K562 (cell line): ENCODE data around the gene RNF217. TPM values are rescaled to one million over a fixed set of nuclear protein-coding genes. Genes with fewer than 3 reads are reported as not detected.

Source experiments
- ATAC-seq: fragments of 200-7000 bp; cut with Tn5 transposase; 3 replicates; pipeline ENCODE4 v1.9.1; 2020; ENCODE audit warnings: moderate library complexity
- BruUV-seq: library from RNA; stranded (reverse); fragments of 400-500 nt; replicated peaks from 2 replicates; lab custom pipeline; 2021; lab: Mats Ljungman, UMichigan
- CTCF ChIA-PET: fragments of 300-600 bp; formaldehyde crosslinking; extraction: SDS; loops from one replicate; lab custom pipeline; 2021; ENCODE audit warnings: low intra/inter-chr PET ratio; lab: Yijun Ruan, JAX
- POLR2A ChIA-PET: fragments of 300-600, 350-650 bp; sonication (Branson Sonifier 250); formaldehyde crosslinking; extraction: SDS; loops from one replicate; lab custom pipeline; 2021; ENCODE audit warnings: antibody characterized with exemption, inconsistent platforms; lab: Yijun Ruan, JAX
- DNase-seq, 4 experiments: peaks; one replicate each; pipeline versions ENCODE4 v3.0.0 to v3.0.0-alpha.2; 2011 to 2018; ENCODE audit warnings: low spot score in 3 of 4, mixed read lengths in 3 of 4; ENCODE audit errors: extremely low read depth in 1 of 4
- FAIRE-seq: peaks from 2 replicates; lab custom pipeline; 2011; peaks lifted over from hg19 to GRCh38; lab: Jason Lieb, UNC
- H2AFZ ChIP-seq: 2 replicates; pipeline ENCODE4 v1.6.0; 2011; ENCODE audit warnings: low read depth, low read length, control low read depth, inconsistent platforms
- H3K27ac ChIP-seq: fragments of 200-600 bp; 3 replicates; pipeline ENCODE4 v1.8.0; 2011; ENCODE audit warnings: low read depth, mild to moderate bottlenecking, control low read depth, inconsistent platforms, low read length, moderate library complexity, mixed read lengths; ENCODE audit errors: extremely low read depth
- H3K27me3 ChIP-seq, 2 experiments: fragments of 300-600 bp in 1 of 2; 2 replicates in 1 of 2; 3 replicates in 1 of 2; pipeline versions ENCODE4 v1.6.0 to v1.8.0; 2011; ENCODE audit warnings: inconsistent platforms in 2 of 2, low read length in 2 of 2, mild to moderate bottlenecking in 1 of 2, mixed read lengths in 1 of 2, moderate library complexity in 1 of 2; ENCODE audit not compliant: control insufficient read depth in 2 of 2, insufficient read depth in 2 of 2
- H3K36me3 ChIP-seq: fragments of 300-600 bp; 3 replicates; pipeline ENCODE4 v1.8.0; 2011; ENCODE audit warnings: mild to moderate bottlenecking, low read length, inconsistent platforms; ENCODE audit not compliant: control insufficient read depth, insufficient read depth
- H3K4me1 ChIP-seq, 2 experiments: fragments of 200-600 bp in 1 of 2; replicated peaks in 1 of 2; 2 replicates in 1 of 2; 3 replicates in 1 of 2; pipeline versions ENCODE4 v1.5.1 to v1.8.0; 2011; ENCODE audit warnings: inconsistent platforms in 2 of 2, low read length in 2 of 2, mild to moderate bottlenecking in 1 of 2, mixed read lengths in 1 of 2, moderate library complexity in 1 of 2; ENCODE audit not compliant: control insufficient read depth in 2 of 2, insufficient read depth in 2 of 2
- H3K4me2 ChIP-seq: 2 replicates; pipeline ENCODE4 v1.6.1; 2011; ENCODE audit warnings: low read length, control low read depth, inconsistent platforms, mixed read lengths; ENCODE audit not compliant: insufficient read depth
- H3K4me3 ChIP-seq: fragments of 200-600 bp; sonication (generic), shearing (Covaris generic); 2 replicates; pipeline ENCODE4 v1.5.1; 2016; ENCODE audit warnings: control low read depth, inconsistent platforms
- H3K79me2 ChIP-seq: fragments of 200-600 bp; 3 replicates; pipeline ENCODE4 v1.8.0; 2011; ENCODE audit warnings: low read length, inconsistent platforms; ENCODE audit not compliant: control insufficient read depth, insufficient read depth
- H3K9ac ChIP-seq, 2 experiments: 2 replicates each; pipeline versions ENCODE4 v1.6.0 to v1.6.1; 2011; ENCODE audit warnings: low read depth in 2 of 2, low read length in 2 of 2, control low read depth in 1 of 2, inconsistent platforms in 1 of 2, mild to moderate bottlenecking in 1 of 2, mixed read lengths in 1 of 2; ENCODE audit not compliant: insufficient read depth in 1 of 2
- H3K9me1 ChIP-seq: one replicate; pipeline ENCODE4 v1.6.0; 2011; ENCODE audit warnings: inconsistent platforms, mild to moderate bottlenecking, low read length, moderate library complexity; ENCODE audit not compliant: control insufficient read depth, insufficient read depth
- H3K9me3 ChIP-seq: replicated peaks from 2 replicates; pipeline ENCODE4 v1.5.1; 2011; ENCODE audit warnings: low read depth, low read length, inconsistent platforms; ENCODE audit not compliant: control insufficient read depth, insufficient read depth
- H4K20me1 ChIP-seq: replicated peaks from 2 replicates; pipeline ENCODE4 v1.6.1; 2011; ENCODE audit warnings: low read length, inconsistent platforms, mixed read lengths; ENCODE audit not compliant: control insufficient read depth, insufficient read depth
- C11orf30 ChIP-seq: fragments of 450-650 bp; IDR thresholded peaks from 2 replicates; pipeline ENCODE4 v1.6.1; 2016; ENCODE audit warnings: low read depth, mild to moderate bottlenecking
- E2F1 ChIP-seq: sonication (generic); formaldehyde crosslinking; IDR thresholded peaks from 2 replicates; pipeline ENCODE4 v1.8.1; 2023; ENCODE audit warnings: mild to moderate bottlenecking, missing genetic modification reagents, moderate library complexity
- EGR1 ChIP-seq: fragments of 450-650 bp; conservative IDR thresholded peaks from 2 replicates; pipeline ENCODE4 v1.6.1; 2017; ENCODE audit warnings: mild to moderate bottlenecking
- HMG20A ChIP-seq: fragments of 450-650 bp; formaldehyde crosslinking; conservative IDR thresholded peaks from 2 replicates; pipeline ENCODE4 v1.4.0; 2020; ENCODE audit warnings: mild to moderate bottlenecking, mixed read lengths
- IRF9 ChIP-seq: fragments of 450-650 bp; IDR thresholded peaks from 2 replicates; pipeline ENCODE4 v1.6.1; 2016; ENCODE audit warnings: missing biosample characterization, missing genetic modification characterization
- NFE2 ChIP-seq: IDR thresholded peaks from 2 replicates; pipeline ENCODE4 v1.6.1; 2014; ENCODE audit warnings: antibody characterized with exemption, low read depth
- SIX5 ChIP-seq, 2 experiments: IDR thresholded peaks; 2 replicates each; pipeline ENCODE4 v1.6.1; 2011; ENCODE audit warnings: low read length in 2 of 2, borderline replicate concordance in 1 of 2, low read depth in 1 of 2, mild to moderate bottlenecking in 1 of 2, moderate library complexity in 1 of 2; ENCODE audit not compliant: insufficient read depth in 1 of 2
- SP1 ChIP-seq: sonication (generic); formaldehyde crosslinking; IDR thresholded peaks from 2 replicates; pipeline ENCODE4 v1.8.1; 2022; ENCODE audit warnings: mild to moderate bottlenecking, missing genetic modification reagents
- SPI1 ChIP-seq: IDR thresholded peaks from 2 replicates; pipeline ENCODE4 v1.6.1; 2011; ENCODE audit warnings: low read depth, low read length, control low read depth, borderline replicate concordance
- ZNF316 ChIP-seq: fragments of 450-650 bp; IDR thresholded peaks from 2 replicates; pipeline ENCODE4 v1.6.1; 2016
- WGBS: fragments of 100-300 bp; shearing (Covaris generic); methylation state at CpG from one replicate; pipeline ENCODE4 v1.1.6; 2016; ENCODE audit warnings: low coverage, mixed read lengths; ENCODE audit not compliant: insufficient coverage; ENCODE audit errors: missing lambda C conversion rate; 5-methylcytosine and 5-hydroxymethylcytosine counted together
- in situ Hi-C: fragments of 300-500 bp; cut with MboI; formaldehyde crosslinking; loops from 4 replicates; pipeline ENCODE4 v1.15.0; 2018; ENCODE audit warnings: inconsistent platforms, mixed read lengths
- intact Hi-C: fragments of 100-400 bp; cut with micrococcal nuclease; formaldehyde crosslinking; loops from 2 replicates; pipeline ENCODE4 v1.14.2; 2022
- polyA plus RNA-seq, 8 experiments: library from polyadenylated mRNA; depleted of rRNA in 4 of 8; stranded (reverse) in 5 of 8; unstranded in 3 of 8; fragments of >200 nt; fragmentation: Nextera tagmentation in 2 of 8; fragmentation: Illumina TruSeq in 1 of 8; extraction: Ambion mirVana in 2 of 8; extraction: Trizol in 1 of 8; gene quantifications; 2 replicates each; pipeline versions ENCODE4 v1.2.1 to v1.2.3, GENCODE V29; 2011 to 2014; ENCODE audit warnings: inconsistent platforms in 1 of 8, missing spikeins in 1 of 8
- total RNA-seq, 7 experiments: library from RNA; depleted of rRNA in 6 of 7; stranded (reverse); fragments of >200 nt in 6 of 7; fragmentation: Illumina TruSeq in 2 of 7; extraction: Trizol in 2 of 7; gene quantifications; 2 replicates each; pipeline versions ENCODE4 v1.2.1 to v1.2.3, GENCODE V29; 2011 to 2021; ENCODE audit warnings: low replicate concordance in 1 of 7

The RNF217 gene
- total and polyA plus RNA-seq, 9 of the 15 experiments (the other 6 are each of a cell fraction or from before 2014, with no cell fraction given), result 2.9 to 25.6 (median 12.0) TPM

GRCh38 chr6:125019281-125019680, 57.0 kb downstream of the RNF217 start:
- H3K27me3 ChIP-seq, result no peaks in the 10 kb centered on the region
- H3K79me2 ChIP-seq, result peaks cover 25% of the 10 kb centered on the region; the same call in 2 of the 3 replicates
- ATAC-seq (no peak), DNase-seq (no peak), FAIRE-seq (no peak)
- no peak overlapping the region for H3K4me2 ChIP-seq
- no peak overlapping the region for H2AFZ ChIP-seq
- POLR2A ChIA-PET, result interaction anchor here (0.9 to 1.7 kb wide), 2 partner anchors 11 to 85 kb away, joined by 3 to 4 read pairs; no protein-coding TSS in a partner anchor
- H3K9me1 ChIP-seq, result no peaks in the 10 kb centered on the region
- H3K36me3 ChIP-seq, result peaks cover 15% of the 10 kb centered on the region; the same call in 2 of the 3 replicates
- BruUV-seq, result no TSS peak
- H3K4me3 ChIP-seq, result no peak overlapping the region
- TF ChIP-seq HMG20A (no peak), E2F1 (no peak), EGR1 (no peak), C11orf30 (peak; percentile 67), NFE2 (no peak), SPI1 (no peak), SP1 (CRISPR knock-in tag) (no peak), IRF9 (no peak), SIX5 (IDR thresholded peaks at IDR 0.05; ENCODE audit: borderline replicate concordance in 1 of 2, insufficient read depth in 1 of 2, low read depth in 1 of 2, low read length in 2 of 2) (no peak), ZNF316 (peak; percentile 85)
- TF ChIP-seq, all 486 proteins: peak for 2
- WGBS, result 77% methylated on average over 2 of the region's 2 CpGs
- H3K4me1 ChIP-seq, result peaks cover 8 to 12% of the 10 kb centered on the region in 2 experiments
- no peaks in the 10 kb centered on the region for H4K20me1 ChIP-seq
- H3K9me3 ChIP-seq, result no peaks in the 10 kb centered on the region
- H3K27ac ChIP-seq, result no peak overlapping the region
- CTCF ChIA-PET, result no interaction called here
- in situ Hi-C loops (no loop called here), intact Hi-C loops (no loop called here)
- H3K9ac ChIP-seq, result no peak overlapping the region
